ENCODE results near the gene DCP1B.

DCP1B gene

DNA sequence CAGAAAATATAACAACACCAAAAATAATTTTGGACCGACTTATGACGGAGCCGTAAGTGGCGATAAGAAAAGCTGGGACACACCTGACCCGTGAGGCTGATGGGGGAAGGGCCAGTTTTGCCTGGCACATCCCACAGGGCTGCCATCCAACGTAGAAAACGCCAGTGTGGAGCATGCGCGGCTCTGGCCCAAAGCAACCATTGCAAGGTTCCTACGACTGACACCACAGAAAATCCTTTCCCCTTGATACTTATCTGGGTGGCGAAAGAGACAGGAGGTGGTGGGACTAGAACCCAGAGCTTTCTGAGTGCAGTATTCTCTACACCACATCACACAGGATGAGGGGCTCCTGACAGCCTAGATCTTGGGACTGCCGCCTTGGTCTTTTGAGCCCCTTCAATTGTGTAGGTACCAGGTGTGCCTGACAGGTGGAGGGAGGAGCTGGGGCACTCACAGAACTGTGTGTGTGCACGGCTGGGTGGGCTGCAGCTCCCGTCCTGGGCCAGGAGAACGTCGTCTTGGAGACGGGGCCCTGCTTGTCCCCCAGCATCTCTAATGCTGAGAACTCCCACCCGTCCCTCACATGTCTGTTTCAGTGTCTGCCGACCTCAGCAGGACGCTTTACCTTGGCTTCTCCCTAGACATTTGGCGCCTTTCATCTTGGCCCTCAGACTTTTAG, 68.4 kb downstream of the DCP1B start:
- TF ChIP-seq, protein P1, sequence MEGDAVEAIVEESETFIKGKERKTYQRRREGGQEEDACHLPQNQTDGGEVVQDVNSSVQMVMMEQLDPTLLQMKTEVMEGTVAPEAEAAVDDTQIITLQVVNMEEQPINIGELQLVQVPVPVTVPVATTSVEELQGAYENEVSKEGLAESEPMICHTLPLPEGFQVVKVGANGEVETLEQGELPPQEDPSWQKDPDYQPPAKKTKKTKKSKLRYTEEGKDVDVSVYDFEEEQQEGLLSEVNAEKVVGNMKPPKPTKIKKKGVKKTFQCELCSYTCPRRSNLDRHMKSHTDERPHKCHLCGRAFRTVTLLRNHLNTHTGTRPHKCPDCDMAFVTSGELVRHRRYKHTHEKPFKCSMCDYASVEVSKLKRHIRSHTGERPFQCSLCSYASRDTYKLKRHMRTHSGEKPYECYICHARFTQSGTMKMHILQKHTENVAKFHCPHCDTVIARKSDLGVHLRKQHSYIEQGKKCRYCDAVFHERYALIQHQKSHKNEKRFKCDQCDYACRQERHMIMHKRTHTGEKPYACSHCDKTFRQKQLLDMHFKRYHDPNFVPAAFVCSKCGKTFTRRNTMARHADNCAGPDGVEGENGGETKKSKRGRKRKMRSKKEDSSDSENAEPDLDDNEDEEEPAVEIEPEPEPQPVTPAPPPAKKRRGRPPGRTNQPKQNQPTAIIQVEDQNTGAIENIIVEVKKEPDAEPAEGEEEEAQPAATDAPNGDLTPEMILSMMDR (IDR thresholded peaks at IDR 0.05) = no peak

DNA sequence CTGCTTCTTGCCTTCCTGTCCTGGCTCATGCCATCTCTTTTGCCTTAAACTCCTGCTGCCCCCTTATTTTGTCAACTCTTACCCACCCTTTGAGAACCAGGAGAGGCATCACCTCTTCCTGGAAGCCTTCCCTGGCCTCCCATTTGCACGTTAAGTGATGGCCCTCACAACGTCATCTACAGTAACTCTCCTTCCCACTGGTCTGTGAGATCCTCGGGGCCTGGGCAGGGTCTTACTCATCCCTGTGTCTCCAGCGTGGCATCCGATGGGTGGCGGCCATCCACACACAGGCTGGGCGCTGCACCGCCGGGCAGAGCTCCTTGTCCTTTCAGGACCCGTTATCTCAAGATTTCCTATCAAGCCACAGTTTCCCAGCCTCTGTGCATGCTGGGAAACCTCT, 69.0 kb downstream of the DCP1B start:
- TF ChIP-seq, protein P1 (IDR thresholded peaks at IDR 0.05) = no peak

DNA sequence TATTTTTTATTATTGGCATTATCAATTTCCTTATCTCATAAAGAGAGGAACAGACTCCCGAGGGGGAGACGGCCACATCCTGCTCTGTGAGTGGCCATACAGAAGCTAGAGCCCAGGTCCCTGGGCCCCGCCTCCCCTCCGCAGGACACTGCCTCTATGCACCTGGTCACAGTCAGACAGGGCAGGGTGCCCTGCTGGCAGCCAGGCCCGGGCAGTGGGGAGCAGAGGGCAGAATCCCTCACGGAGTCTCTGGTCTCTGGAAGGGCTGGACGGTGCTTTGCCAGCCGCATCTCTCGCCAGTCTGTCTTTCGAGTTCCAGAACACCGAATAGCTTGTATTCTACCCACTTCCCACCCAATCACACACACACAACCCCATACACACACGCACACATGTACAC, 69.4 kb downstream of the DCP1B start:
- TF ChIP-seq, protein P1 (IDR thresholded peaks at IDR 0.05) = no peak

DNA sequence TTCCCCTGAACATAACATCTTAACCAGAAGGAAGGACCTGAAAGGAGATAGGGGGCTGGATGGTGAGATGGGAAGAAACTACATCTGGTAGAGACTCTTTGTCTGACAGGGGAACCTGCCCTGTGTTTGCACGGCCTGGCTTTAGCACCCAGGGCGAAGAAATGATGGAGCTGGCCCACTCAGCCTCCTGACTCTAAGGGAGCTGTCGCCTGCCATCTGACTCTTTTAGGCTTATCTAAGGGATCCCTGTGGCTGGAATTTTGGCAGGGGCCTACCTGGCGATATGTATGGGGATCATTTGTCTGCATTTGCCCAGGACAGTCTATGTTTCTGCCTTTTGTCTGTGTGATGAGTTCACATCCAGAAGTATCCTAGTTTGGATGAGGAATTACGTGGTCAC, 70.2 kb downstream of the DCP1B start:
- TF ChIP-seq, protein P1 (IDR thresholded peaks at IDR 0.05) = no peak

DNA sequence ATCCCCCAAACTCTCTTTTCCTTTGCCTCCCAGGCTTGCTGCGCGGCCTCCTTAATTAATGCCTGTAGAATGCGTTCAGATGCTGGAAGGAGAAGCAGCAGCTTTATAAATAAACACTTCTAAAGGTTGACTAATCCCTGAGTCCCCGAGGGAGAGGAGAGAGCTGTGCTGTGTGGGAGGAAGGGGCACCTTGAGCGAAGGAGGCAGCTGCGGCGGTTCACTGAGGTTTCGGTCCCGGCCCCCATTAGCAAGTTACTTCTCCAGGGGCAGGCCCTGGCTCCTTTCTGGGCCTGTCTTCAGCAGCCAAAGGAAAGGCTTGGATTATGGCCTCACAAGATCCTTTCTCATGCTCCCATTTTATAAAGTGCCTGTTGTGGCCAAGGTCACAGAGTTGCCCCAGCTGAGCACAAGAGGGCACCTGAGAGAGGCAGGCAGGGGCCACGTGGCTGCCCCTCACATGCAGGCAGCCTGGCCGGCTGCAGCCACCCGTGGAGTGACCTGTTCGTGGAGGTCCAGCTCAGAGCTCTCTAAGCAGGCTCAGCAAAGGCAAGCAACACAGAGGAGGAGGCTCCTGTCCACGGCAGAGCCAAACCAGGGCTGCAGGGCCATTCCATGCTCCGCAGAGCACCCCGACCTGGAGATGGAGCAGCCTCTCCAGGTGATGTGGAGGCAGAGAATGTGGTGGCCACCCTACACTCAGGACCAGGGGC, 70.8 kb downstream of the DCP1B start:
- TF ChIP-seq, protein P1 (IDR thresholded peaks at IDR 0.05) = no peak

DNA sequence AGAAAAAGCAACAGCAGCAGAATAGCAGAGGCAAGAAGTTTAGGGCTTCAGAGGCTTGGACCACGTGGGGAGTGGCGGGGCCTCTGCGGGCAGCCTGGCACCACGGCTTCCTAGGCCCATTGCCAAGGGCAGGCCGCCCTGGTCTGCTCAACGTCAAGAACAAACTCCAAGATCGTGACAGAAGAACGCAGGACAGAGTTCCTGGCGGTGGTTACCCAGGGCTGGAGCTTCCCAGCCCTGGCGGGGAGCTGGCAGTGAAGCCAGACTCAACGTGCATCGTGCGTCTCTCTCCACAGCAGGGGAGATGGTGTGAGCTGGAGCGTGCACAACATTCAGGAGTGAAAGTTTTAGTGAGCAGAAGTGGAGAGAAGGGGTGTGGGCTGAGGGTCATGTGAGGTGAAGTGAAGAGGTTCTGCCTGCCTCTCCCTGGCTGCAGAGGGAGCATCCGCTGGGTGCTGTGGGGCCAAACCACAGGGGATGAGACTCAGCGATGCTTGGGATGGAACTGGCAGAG, 71.9 kb downstream of the DCP1B start:
- TF ChIP-seq, protein P1 (IDR thresholded peaks at IDR 0.05) = no peak

DNA sequence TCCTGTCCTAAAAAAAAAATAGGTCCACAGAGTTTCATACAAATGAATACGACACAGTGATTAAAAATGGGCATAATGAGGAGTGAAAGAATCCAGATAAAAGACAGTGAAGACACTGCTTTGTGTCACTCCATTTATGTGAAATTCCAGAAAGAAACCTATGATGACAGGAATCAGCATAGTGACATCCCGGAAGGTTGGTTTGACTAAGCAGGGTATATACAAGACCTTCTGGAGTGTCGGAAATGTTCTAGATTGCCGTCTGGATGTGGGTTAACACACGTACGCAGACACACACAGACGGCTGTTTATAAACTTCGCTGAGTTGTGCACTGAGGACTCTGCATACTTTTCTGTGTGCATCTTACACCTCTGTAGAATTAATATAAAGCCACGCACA, 72.6 kb downstream of the DCP1B start:
- TF ChIP-seq, protein P1 (IDR thresholded peaks at IDR 0.05) = no peak

All from LNCAP (cell line).